GM04504 (cell line): Measurements from ENCODE around the gene SPATA12.

Experiments
- DNase-seq: peaks from one replicate; pipeline ENCODE4 v3.0.0-alpha.2; 2012; ENCODE audit warnings: low read depth

Gene SPATA12

DNA sequence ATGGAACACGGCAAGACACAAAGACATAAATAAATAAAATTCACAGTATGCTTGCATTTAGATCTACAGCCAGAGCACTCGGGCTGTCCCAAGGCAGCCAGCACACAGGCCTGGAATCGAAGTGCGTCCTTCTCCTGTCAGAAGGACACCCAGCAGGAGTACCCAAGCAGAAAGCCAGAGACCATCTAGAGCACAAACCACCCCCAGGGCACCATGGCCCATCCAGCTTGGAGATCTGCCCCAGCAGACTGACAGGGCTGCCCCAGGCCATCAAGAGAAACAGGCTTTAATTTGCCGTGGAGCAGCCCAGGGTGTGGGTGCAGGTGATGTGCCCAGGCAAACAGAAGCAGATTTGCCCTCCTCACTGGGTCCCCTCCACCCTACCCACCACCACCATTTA, 7.8 kb upstream of the SPATA12 start:
- no peak for DNase-seq

DNA sequence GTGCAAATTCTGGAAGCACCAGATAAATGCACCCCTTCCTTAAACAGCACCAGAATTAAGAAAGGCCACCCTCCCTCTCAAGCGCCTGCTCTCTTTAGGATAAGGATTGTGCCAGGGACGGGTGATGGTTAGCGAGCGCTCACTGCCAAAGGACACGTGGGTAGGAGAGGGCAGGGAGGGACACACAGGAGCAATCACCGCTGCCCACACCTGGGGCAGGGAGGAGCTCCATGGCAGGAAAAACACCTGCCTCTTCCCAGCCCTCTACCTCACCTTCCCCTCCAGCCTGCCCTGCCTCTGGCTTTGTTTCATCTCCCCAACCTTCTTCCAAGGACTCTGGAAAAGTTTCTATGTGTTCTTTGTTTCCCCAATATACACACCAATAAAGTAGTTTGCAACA, 7.3 kb upstream of the SPATA12 start:
- DNase-seq = no peak

DNA sequence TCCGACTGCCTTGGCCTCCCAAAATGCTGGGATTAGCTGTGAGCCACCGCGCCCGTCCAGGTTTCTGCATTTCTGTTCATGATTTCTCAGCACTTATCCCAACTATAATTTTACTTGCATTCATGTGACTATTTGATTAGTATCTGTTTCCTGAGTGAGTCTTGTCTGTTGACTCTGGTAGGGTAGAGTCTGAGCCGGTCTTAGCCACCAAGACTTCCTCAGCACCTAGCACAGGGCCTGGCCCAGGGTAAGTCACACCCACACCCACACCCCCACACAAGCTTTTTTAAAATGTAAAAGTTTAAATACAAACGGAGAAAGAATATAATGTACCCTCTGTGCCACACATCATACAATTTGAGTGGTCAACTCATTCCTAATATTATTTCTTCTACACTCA, 3.1 kb upstream of the SPATA12 start:
- DNase-seq = no peak

DNA sequence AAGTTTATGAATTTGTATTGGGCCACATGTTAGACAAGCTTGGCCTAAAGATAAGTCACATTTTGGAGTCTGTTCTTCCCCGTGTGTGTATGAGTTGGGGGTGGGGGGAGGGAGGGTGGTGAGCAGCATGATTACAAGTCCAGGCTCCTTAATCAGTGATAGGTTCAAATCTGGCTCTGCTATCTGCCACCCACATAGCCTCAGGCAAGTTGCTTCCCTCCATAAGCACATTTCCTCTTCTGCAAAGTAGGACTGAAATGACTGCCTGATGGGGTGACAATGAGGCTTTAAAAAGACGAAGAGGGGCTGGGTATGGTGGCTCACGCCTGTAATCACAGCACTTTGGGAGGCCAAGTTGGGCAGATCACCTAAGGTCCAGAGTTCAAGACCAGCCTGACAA, 1.1 kb upstream of the SPATA12 start:
- DNase-seq = no peak

DNA sequence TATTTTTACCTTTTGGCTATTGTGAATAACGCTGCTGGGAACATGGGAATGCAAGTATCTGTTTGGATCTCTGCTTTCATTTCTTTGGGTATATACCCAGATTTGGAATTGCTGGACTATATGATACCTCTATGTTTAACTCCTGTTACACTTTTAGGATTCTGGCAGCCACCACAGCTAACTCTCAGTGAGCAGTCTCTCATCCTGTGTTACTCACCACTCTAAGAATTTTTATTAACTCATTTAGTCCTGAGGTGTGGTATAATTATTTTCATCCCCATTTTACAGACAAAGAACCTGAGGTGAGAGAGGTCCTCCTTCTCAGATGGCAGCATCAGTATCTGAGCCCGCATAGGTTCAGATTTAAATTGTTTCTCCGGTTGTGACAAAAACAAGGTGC, 1.1 kb downstream of the SPATA12 start:
- no peak for DNase-seq

DNA sequence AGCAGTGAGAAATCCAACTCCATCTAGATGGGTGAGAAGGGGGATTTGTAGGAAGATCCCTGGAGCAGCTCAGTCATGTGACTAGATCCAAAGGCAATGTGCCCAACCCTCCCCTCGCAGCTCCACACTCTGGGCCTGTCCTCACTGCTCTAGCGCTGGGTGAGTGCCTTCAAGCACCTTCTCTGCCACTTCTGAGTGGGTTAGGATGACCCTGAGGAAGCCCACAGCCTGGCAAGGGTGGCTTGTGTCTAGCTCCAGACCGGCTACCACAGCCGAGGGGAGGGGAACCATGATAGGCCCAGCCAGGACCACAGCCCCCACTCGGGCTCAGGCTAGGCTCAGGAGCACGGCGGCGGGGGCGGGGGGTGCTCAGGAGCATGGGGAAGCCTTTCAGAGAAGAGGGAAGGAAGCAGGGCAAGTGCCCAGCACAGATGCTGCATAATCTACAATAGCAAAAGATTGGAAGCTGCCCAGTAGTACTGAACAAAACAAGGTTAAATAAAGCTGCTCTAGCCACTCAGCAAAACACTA, 1.7 kb downstream of the SPATA12 start:
- no peak for DNase-seq

DNA sequence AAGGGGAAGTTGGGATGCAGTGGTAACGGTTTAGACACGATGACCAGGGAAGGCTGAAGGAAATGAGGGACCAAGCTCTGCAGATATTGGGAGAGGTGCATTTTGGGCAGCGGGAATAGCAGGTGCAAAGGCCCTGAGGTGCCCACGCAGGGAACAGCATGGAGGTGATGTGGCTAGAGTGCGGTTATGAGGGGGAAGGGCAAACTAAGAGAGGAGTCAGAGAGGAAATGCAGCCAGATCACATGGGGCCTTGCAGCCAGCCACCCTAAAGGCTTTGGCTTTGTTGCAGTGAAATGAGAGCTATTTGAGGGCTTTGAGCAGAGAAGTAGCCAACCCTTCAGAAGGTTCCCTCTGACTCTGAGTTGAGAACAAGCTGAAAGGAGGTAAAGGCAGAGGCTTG, 2.6 kb downstream of the SPATA12 start:
- no peak for DNase-seq

DNA sequence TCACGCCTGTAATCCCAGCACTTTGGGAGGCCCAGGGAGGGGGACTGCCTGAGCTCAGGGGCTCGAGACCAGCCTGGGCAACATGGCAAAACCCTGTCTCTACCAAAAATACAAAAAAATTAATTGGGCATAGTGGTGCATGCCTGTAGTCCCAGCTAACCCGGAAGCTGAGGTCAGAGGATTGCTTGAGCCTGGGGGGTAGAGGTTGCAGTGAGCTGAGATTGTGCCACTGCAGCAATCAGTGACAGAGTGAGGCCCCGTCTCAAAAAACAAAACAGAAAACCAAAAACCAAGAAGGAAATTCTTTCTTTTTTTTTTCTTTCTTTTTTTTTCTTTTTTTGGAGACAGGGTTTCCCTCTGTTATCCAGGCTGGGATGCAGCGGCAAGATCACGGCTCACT, 3.5 kb downstream of the SPATA12 start:
- DNase-seq = no peak

DNA sequence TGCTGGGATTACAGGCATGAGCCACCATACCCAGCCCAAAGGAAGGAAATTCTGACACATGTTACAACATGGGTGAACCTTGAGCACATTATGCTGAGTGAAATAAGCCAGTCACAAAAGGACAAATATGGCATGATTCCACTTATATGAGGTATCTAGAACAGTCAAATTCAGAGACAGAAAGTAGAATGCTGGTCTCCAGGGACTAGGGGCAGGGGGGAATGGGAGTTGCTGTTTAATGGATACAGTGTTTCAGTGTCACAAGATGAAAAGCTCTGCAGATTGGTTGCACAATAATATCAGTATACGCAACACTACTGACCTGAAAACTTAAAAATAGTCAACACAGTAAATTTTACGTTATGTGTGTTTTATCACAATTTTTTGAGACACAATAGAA, 4.1 kb downstream of the SPATA12 start:
- DNase-seq = no peak

DNA sequence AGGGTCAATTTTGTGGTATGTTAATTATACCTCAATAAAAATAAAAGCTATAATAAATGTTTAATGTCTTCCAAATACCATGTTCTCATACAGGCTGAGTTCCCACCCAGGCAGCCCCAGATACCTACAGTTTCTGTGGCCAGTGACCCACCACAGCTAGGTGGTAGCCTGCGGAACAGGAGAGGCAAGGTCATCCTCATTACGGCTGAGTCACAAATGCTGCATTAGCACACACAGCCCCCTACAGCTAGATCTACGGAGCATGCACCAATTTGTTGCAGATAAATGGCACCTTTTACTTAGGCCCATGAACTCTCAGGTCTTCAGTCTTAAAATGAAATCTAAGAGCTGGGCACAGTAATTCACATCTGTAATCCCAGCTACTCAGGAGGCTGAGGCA, 5.1 kb downstream of the SPATA12 start:
- DNase-seq = no peak

DNA sequence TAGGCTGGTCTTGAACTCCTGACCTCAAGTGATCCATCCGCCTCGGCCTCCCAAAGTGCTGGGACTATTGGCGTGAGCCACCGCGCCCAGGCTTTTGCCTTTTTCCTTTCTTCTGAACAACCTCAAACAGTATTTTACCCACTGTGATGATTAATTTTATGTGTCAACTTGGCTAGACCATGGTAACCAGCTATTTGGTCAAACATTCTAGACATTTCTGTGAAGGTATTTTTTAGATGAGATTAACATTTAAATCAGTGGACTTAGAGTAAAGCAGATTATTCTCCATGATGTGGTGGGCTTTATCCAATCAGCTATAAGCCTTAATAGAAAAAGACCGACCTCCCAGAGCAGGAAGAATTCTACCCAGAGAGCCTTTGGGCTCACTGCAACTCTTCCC, 6.0 kb downstream of the SPATA12 start:
- no peak for DNase-seq

DNA sequence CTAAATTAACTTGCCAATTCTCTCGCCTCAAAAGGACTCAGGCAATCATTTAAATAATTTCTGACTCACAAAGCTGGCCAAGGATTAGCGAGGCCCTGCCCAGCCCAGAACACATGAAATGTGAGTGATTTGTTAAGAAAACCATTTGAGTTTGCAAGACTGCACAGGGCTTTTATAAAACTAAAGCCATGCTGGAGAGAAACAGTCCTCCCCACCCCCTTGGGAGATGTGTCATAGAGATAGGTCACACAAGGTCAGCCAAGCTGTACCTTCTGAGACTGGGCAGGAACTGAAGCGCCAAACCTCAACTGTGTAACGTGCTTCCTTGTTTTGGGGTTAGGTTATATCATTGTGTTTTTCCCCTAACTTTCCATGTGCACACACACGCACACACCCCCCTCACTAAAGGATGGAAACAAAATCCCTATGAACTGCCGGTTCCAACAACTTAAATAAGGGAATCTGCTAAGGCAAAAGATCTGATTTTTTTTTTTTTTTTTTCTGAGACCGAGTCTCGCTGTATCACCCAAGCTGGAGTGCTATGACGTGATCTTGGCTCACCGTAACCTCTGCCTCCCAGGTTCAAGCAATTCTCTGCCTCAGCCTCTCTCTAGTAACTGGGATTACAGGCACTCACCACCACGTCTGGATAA, 8.1 kb downstream of the SPATA12 start:
- DNase-seq = peak; percentile 86

DNA sequence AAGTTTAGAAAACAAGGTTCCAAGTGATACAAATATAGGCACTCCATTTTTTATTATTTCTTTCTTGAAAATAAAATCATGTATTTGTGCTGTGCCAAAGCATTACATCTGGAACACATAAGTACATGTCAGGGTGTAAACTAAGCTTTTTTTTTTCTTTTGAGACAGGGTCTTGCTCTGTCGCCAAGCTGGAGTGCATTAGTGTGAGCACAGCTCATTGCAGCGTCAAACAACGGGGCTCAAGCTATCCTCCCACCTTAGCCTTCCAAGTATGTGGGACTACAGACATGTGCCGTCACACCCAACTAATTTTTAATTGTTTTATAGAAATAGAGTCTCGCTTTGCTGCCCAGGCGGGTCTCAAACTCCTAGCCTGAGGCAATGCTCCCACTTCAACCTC, 9.0 kb downstream of the SPATA12 start:
- DNase-seq = no peak

DNA sequence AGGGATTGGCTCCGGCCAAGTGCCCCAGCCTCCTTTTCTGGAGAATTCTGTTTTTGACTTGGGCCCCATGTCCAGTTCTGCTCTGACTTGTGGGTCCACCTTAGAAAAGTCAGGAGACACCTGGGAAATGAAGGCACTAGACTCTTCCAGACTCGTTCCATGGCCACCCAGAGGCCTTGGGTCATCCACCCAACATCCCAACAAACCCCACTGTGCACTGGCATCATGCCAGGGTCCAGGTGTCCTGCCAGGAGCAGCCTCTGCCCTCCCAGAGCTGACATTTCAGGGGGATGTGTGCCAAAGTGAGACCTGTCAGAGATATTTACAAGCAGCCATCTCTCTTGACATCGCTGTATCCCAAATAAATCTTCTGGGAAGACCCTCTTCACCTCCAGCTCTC, 13.2 kb downstream of the SPATA12 start:
- DNase-seq = no peak

DNA sequence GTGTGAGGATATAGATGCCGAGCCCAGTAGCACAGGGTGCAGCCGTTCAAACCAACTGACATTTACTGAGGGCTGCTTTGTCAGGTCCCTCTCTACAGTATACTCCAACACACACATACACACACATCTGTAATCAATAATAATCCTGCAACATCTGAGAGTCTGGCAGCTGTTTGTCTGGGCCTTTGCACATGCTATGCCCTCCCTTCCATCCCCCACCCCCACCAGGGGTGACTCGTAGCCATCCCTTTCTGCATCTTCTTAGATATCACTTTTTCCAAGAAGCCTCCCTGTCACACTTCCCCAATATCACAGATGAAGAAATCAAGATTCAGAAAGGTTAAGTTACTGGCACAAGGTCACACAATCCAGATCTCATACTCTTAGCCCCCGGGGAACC, 13.7 kb downstream of the SPATA12 start:
- DNase-seq = no peak

DNA sequence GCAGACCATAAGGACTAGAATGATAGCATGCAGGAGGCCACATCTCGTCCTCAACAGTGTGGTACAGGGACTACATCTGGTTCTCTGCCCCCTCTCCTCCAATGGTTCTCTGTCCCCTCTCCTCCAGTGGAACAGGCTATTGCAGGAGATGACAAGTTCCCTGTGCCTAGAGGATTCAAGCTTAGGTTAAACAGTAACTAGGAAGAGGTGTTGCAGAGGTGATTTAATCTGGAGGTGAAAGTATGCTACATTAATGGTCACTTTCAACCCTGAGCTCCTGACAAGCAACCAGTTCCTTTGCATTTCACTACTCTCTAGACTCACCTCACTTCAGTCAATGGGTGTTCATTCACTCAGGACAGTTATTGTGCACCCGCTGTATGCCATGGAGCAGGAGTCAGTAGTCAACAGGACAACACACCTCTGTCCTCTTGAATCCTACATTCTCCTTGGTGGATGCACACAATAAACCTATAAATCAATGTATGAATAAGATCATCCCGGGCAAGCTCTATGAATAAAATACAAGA, 16.0 kb downstream of the SPATA12 start:
- DNase-seq = no peak

DNA sequence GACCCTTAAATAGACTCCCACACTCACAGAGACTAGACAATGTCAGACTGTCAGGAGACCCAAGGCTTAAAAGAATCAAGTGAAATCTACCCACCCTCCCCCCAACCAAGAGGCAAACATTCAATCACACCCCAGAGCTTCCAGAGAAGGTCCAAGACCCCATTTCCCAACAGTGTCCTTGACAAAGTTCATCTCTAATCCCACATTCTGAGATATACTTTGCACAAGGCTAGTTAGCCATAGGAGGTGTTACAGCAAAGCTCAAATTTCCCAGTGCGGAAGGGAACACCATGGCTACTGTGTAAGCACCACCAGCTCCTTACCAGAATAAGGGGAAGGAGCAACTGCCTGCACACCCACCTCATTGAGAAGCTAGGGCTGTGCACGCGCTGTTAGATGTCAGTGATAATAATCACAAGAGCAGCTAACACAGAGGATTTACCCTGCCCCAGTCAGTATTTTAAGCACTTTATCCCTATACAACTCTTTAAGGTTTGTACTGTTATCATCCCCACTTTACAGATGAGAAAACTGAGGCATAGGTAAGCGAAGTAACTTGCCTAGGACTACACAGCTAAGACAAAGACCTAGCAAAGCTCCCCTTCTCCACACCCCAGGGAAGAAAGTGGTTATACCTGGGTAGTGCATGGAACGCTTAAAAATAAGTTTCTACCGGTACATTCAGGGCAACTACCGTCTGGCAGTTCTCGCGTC, 17.3 kb downstream of the SPATA12 start:
- no peak for DNase-seq

DNA sequence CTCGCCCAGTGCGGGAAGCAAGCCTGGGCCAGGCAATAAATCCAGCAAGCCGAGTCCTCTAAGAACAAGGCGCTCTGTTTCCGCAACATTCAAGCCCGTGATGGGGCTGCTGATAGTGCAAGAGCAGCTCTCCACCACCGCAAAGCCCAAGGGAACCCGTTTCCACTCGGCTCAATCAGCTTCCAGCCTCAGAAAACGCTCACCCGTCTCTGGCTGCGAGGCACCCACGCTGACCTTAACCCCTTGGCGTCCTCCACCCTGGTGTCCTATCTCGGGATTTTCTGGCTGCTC, 17.8 kb downstream of the SPATA12 start:
- DNase-seq = peak; percentile 25

DNA sequence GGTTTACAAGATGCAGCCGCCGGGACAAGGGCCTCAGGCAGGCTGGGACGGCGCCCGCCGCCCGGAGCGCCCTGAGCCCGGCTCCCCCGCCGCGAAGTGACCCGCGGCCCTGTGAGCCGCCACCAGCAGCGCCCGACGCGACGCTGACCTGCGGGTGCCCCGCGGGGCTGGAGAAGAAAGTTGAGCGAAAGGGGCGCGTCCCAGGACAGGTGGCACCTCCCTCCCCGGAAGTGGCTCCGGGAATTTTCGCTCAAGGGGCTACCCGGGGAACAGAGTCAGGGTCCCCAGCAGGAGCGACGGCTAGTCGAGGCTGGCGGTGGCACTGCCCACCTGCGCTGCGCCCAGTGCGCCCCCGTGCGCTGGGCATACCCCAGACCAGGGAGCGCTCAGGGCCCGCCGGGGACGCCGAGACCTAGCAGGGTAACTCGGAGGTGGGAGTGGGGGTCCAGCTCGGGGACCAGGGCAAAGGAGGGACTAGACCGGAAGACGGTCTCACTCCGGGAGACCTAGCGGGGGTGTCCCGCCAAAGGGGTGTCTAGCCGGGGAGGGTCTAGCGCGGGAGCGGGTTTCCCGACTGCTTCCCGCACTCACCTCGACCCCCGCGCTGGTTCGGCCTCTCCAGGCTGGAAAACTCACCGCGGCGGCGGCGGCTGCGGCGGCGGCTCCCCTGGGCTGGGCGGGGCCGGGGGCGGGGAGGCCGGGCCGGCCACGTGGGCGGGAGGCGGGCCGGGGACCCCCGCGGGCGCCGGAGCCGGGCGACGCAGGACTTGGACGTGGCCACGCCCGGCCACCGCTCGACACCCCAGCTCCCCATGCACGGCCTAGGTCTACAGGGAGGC, 18.4 kb downstream of the SPATA12 start:
- no peak for DNase-seq

DNA sequence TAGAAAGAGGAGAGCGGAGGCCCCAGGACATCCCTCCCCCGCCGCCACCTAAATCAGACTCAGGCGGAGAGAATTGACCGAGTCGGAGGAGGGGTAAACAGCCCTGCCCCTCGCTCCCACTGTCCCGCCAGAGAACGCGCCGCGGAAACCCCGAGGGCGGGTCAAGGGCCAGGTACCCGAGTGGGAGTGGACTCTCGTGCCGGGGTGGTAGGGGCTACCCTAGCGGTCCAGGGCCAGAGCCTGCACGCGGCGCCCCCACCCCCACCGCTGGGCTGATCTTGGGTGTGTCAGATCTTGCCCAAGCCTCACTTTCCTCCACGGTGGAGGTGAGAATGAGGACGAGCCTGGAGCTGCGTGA, 19.0 kb downstream of the SPATA12 start:
- DNase-seq = no peak

DNA sequence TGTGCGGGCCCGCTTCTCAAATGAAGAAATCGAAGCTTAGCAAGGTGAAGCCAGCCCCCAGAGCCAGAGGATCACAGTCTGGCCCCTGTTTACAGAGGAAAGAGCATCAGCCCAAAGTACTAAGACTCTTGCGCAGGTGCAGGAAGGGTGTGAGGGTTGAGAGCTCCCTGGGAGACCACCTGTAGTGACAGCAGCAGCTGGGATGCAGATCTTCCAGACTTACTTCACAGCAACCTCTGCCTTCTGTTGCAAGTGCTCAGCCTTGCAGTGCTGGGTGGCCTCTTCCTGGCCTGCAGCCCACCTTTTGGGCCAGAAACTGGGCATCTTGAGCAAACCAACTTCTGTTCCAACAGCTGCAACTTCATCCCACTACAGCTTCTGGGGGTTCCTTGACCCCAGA, 19.7 kb downstream of the SPATA12 start:
- DNase-seq = no peak

DNA sequence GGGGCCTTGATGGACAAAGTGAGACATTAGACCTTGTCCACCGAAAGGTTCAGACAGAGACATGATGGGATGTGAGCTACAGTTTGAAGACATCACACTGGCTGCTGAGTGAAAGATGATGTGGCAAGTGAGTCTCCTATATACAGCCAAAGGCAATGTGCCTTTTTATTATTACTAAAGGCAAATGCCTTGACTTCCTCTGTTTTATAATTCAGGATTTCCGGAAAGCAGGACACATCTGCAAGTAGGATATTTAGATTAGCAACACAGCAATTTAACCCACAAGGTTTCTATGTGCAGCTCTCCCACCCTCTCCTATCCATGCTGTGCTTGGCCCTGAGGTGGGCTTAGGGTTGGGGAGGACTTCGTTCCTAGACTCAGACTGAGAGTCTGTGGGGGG, 20.7 kb downstream of the SPATA12 start:
- no peak for DNase-seq

DNA sequence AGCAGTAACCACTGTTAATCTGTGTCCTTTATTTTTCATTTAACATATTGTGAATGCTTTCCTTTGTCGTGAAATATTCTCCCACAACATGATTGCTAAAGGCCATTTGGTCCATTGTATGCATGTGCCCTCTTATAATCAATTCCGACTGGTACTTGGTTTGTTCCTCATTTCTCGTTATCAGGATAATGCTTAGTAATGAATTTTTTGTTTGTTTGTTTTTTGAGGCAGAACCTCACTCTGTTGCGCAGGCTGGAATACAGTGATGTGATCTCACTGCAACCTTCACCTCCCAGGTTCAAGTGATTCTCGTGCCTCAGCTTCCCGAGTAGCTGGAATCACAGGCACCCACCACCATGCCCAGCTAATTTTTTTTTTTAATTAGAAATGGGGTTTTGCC, 22.0 kb downstream of the SPATA12 start:
- DNase-seq = no peak
